H9 (cell line): ENCODE measurements around the gene NBEA. TPM values are rescaled to one million over a fixed set of nuclear protein-coding genes. Genes with fewer than 3 reads are reported as not detected.

ENCODE experiments used
- DNase-seq: peaks from one replicate; pipeline ENCODE4 v3.0.0-alpha.2; 2017
- H2AFZ ChIP-seq: one replicate; pipeline ENCODE4 v1.6.1; 2013; ENCODE audit warnings: mild to moderate bottlenecking, low read length, control low read depth, moderate library complexity
- H2AK5ac ChIP-seq: 2 replicates; pipeline ENCODE4 v1.6.1; 2013; ENCODE audit warnings: low read length, control low read depth, mixed read lengths; ENCODE audit not compliant: insufficient read length
- H2BK120ac ChIP-seq: one replicate; pipeline ENCODE4 v1.6.1; 2013; ENCODE audit warnings: low read depth, mild to moderate bottlenecking, low read length, control low read depth, inconsistent platforms; ENCODE audit not compliant: poor library complexity, severe bottlenecking
- H2BK12ac ChIP-seq: 2 replicates; pipeline ENCODE4 v1.6.1; 2013; ENCODE audit warnings: low read length, control low read depth, mixed read lengths, low read depth; ENCODE audit not compliant: insufficient read length
- H2BK15ac ChIP-seq: 2 replicates; pipeline ENCODE4 v1.6.1; 2013; ENCODE audit warnings: low read depth, low read length, control low read depth
- H2BK20ac ChIP-seq: one replicate; pipeline ENCODE4 v1.6.1; 2013; ENCODE audit warnings: low read depth, mild to moderate bottlenecking, low read length, control low read depth, inconsistent platforms; ENCODE audit not compliant: poor library complexity, severe bottlenecking
- H2BK5ac ChIP-seq: 2 replicates; pipeline ENCODE4 v1.6.1; 2013; ENCODE audit warnings: low read length, control low read depth, mixed read lengths; ENCODE audit not compliant: insufficient read length
- H3K14ac ChIP-seq: 2 replicates; pipeline ENCODE4 v1.6.1; 2013; ENCODE audit warnings: low read length, control low read depth; ENCODE audit not compliant: insufficient read depth
- H3K18ac ChIP-seq: 2 replicates; pipeline ENCODE4 v1.6.1; 2013; ENCODE audit warnings: low read depth, mild to moderate bottlenecking, mixed read lengths, low read length, control low read depth; ENCODE audit not compliant: insufficient read length
- H3K23ac ChIP-seq: 2 replicates; pipeline ENCODE4 v1.6.1; 2013; ENCODE audit warnings: low read length, control low read depth, mixed read lengths, low read depth; ENCODE audit not compliant: insufficient read length
- H3K23me2 ChIP-seq: 2 replicates; pipeline ENCODE4 v1.6.1; 2013; ENCODE audit warnings: low read depth, mild to moderate bottlenecking, mixed read lengths, low read length, control low read depth; ENCODE audit not compliant: insufficient read length, poor library complexity, severe bottlenecking
- H3K27ac ChIP-seq: 2 replicates; pipeline ENCODE4 v1.5.1; 2013; ENCODE audit warnings: low read length, control low read depth, mixed read lengths, low read depth; ENCODE audit not compliant: insufficient read length
- H3K27me3 ChIP-seq: 2 replicates; pipeline ENCODE4 v1.6.1; 2013; ENCODE audit warnings: low read length, control low read depth, inconsistent platforms; ENCODE audit not compliant: insufficient read depth
- H3K4ac ChIP-seq: 2 replicates; pipeline ENCODE4 v1.6.1; 2013; ENCODE audit warnings: low read depth, mild to moderate bottlenecking, control low read depth, inconsistent platforms, low read length, moderate library complexity
- H3K4me1 ChIP-seq: 2 replicates; pipeline ENCODE4 v1.6.1; 2013; ENCODE audit warnings: low read length, control low read depth, inconsistent platforms; ENCODE audit not compliant: insufficient read depth
- H3K4me2 ChIP-seq: 2 replicates; pipeline ENCODE4 v1.6.1; 2013; ENCODE audit warnings: low read length, control low read depth, mixed read lengths; ENCODE audit not compliant: insufficient read length, insufficient read depth
- H3K56ac ChIP-seq: 2 replicates; pipeline ENCODE4 v1.6.1; 2013; ENCODE audit warnings: low read depth, mild to moderate bottlenecking, mixed read lengths, low read length, control low read depth; ENCODE audit not compliant: insufficient read length
- H3K79me1 ChIP-seq: 2 replicates; pipeline ENCODE4 v1.6.1; 2013; ENCODE audit warnings: low read depth, mild to moderate bottlenecking, moderate library complexity, low read length, control low read depth, inconsistent platforms; ENCODE audit not compliant: insufficient read depth, poor library complexity, severe bottlenecking
- H3K79me2 ChIP-seq: 2 replicates; pipeline ENCODE4 v1.6.1; 2013; ENCODE audit warnings: low read length, control low read depth, inconsistent platforms; ENCODE audit not compliant: insufficient read depth
- H3K9ac ChIP-seq: 2 replicates; pipeline ENCODE4 v1.6.1; 2013; ENCODE audit warnings: low read length, control low read depth, mixed read lengths; ENCODE audit not compliant: insufficient read length; ENCODE audit errors: extremely low read depth
- H3K9me3 ChIP-seq: one replicate; pipeline ENCODE4 v1.6.1; 2013; ENCODE audit warnings: low read depth, low read length, inconsistent platforms; ENCODE audit not compliant: control insufficient read depth
- H3T11ph ChIP-seq: one replicate; pipeline ENCODE4 v1.6.1; 2013; ENCODE audit warnings: mild to moderate bottlenecking, low read length, control low read depth, inconsistent platforms
- H4K20me1 ChIP-seq: one replicate; pipeline ENCODE4 v1.6.1; 2013; ENCODE audit not compliant: control insufficient read depth, insufficient read length, insufficient read depth
- H4K5ac ChIP-seq: 2 replicates; pipeline ENCODE4 v1.6.1; 2013; ENCODE audit warnings: low read depth, mild to moderate bottlenecking, mixed read lengths, low read length, control low read depth; ENCODE audit not compliant: insufficient read length
- H4K8ac ChIP-seq: replicated peaks from 2 replicates; pipeline ENCODE4 v1.6.1; 2013; ENCODE audit warnings: low read length, control low read depth, mixed read lengths, low read depth; ENCODE audit not compliant: insufficient read length
- H4K91ac ChIP-seq: 2 replicates; pipeline ENCODE4 v1.6.1; 2013; ENCODE audit warnings: low read depth, mild to moderate bottlenecking, moderate library complexity, mixed read lengths, low read length, control low read depth; ENCODE audit not compliant: insufficient read length
- H3K27ac Mint-ChIP-seq, 3 experiments: 2 replicates in 2 of 3; 3 replicates in 1 of 3; pipeline ENCODE4 v1.8.0; 2020 to 2021; ENCODE audit warnings: mixed read lengths in 3 of 3, mild to moderate bottlenecking in 1 of 3, moderate library complexity in 1 of 3
- H3K27me3 Mint-ChIP-seq: 2 replicates; pipeline ENCODE4 v1.8.0; 2021; ENCODE audit warnings: low read depth, mild to moderate bottlenecking, moderate library complexity, mixed read lengths
- H3K36me3 Mint-ChIP-seq, 3 experiments: 2 replicates in 2 of 3; 3 replicates in 1 of 3; pipeline ENCODE4 v1.8.0; 2020 to 2021; ENCODE audit warnings: low read depth in 3 of 3, mixed read lengths in 3 of 3; ENCODE audit not compliant: insufficient read depth in 1 of 3
- H3K4me1 Mint-ChIP-seq, 2 experiments: 2 replicates each; pipeline ENCODE4 v1.8.0; 2020; ENCODE audit warnings: mixed read lengths in 2 of 2
- H3K4me3 Mint-ChIP-seq, 2 experiments: 2 replicates in 1 of 2; 3 replicates in 1 of 2; pipeline ENCODE4 v1.8.0; 2020 to 2021; ENCODE audit warnings: mild to moderate bottlenecking in 2 of 2, mixed read lengths in 2 of 2, moderate library complexity in 1 of 2
- H3K9me3 Mint-ChIP-seq, 2 experiments: 2 replicates in 1 of 2; 3 replicates in 1 of 2; pipeline ENCODE4 v1.8.0; 2020; ENCODE audit warnings: mild to moderate bottlenecking in 2 of 2, mixed read lengths in 2 of 2, moderate library complexity in 1 of 2
- CTCF ChIP-seq: fragments of 200-600 bp; sonication (generic); conservative IDR thresholded peaks from 3 replicates; pipeline ENCODE4 v1.8.0; 2021; ENCODE audit warnings: antibody characterized with exemption, mild to moderate bottlenecking
- WGBS: extraction: QIAGEN DNeasy Blood & Tissue Kit; methylation state at CpG from one replicate; pipeline ENCODE4 v1.1.7; 2013; ENCODE audit warnings: missing lambda C conversion rate, low lambda C conversion rate, mixed read lengths; ENCODE audit not compliant: insufficient read length; ENCODE audit errors: extremely low coverage; 5-methylcytosine and 5-hydroxymethylcytosine counted together
- total RNA-seq: library from RNA; stranded (reverse); gene quantifications from 2 replicates; pipeline ENCODE4 v1.2.1, GENCODE V29; 2021

NBEA gene
- total RNA-seq, 1 experiment from 2014 or later: 17.3 TPM

GRCh38 chr13:35354285-35354684 is 412.2 kb downstream of the NBEA start:
- Histone ChIP-seq H2BK12ac (no peak overlapping the region), H3T11ph (no peak overlapping the region), H3K23me2 (no peaks in the 10 kb centered on the region), H2BK5ac (no peak overlapping the region), H4K5ac (no peak overlapping the region), H3K9ac (no peak overlapping the region), H3K9me3 (no peaks in the 10 kb centered on the region), H3K56ac (no peak overlapping the region), H2BK20ac (no peak overlapping the region), H3K23ac (no peak overlapping the region), H3K4ac (no peak overlapping the region), H3K4me1 (no peaks in the 10 kb centered on the region), H2AFZ (no peak overlapping the region), H2BK15ac (no peak overlapping the region), H3K27ac (no peak overlapping the region), H3K4me2 (no peak overlapping the region), H3K79me1 (no peaks in the 10 kb centered on the region), H4K8ac (no peak overlapping the region), H2BK120ac (no peak overlapping the region), H3K79me2 (no peaks in the 10 kb centered on the region), H4K91ac (no peak overlapping the region), H4K20me1 (no peaks in the 10 kb centered on the region), H3K27me3 (no peaks in the 10 kb centered on the region), H3K18ac (no peak overlapping the region), H3K14ac (no peak overlapping the region), H2AK5ac (no peak overlapping the region)
- Mint-ChIP-seq H3K4me3 (no peak overlapping the region), H3K9me3 (no peaks in the 10 kb centered on the region), H3K27me3 (no peaks in the 10 kb centered on the region), H3K36me3 (no peaks in the 10 kb centered on the region; a peak in 2 of 7 replicates), H3K4me1 (no peaks in the 10 kb centered on the region), H3K27ac (no peak overlapping the region)
- DNase-seq: no peak
- no peak for TF ChIP-seq CTCF
- no CpG with 5 or more reads among the region's 2 CpGs for WGBS
